H1 (cell line): ENCODE results near the gene C9orf43. TPM values are rescaled to one million over a fixed set of nuclear protein-coding genes. Genes with fewer than 3 reads are reported as not detected.

ENCODE experiments used
- CTCF ChIA-PET: fragments of 300-600 bp; sonication (Branson Sonifier 250); formaldehyde crosslinking; loops from one replicate; lab custom pipeline; 2021; ENCODE audit not compliant: partially characterized antibody; lab: Charles Lee
- POLR2A ChIA-PET: fragments of 300-600 bp; sonication (Branson Sonifier 250); formaldehyde crosslinking; loops from one replicate; lab custom pipeline; 2021; ENCODE audit warnings: inconsistent platforms; ENCODE audit not compliant: partially characterized antibody; lab: Charles Lee
- DNase-seq, 2 experiments: peaks; one replicate each; pipeline versions ENCODE4 v3.0.0 to v3.0.0-alpha.2; 2010 to 2022; ENCODE audit warnings: low spot score in 2 of 2, low read depth in 1 of 2, mixed read lengths in 1 of 2
- FAIRE-seq: peaks from 2 replicates; lab custom pipeline; 2011; peaks lifted over from hg19 to GRCh38; lab: Jason Lieb, UNC
- H2AFZ ChIP-seq: 2 replicates; pipeline ENCODE4 v1.8.1; 2012; ENCODE audit warnings: low read length, inconsistent platforms
- H2AK5ac ChIP-seq: 2 replicates; pipeline ENCODE4 v1.6.1; 2013; ENCODE audit warnings: low read depth, low read length
- H2BK120ac ChIP-seq: replicated peaks from 2 replicates; pipeline ENCODE3; 2013; ENCODE audit warnings: low read depth, low read length, inconsistent platforms
- H2BK12ac ChIP-seq: 2 replicates; pipeline ENCODE4 v1.6.1; 2013; ENCODE audit warnings: low read depth, low read length
- H2BK15ac ChIP-seq: 2 replicates; pipeline ENCODE4 v1.6.1; 2013; ENCODE audit warnings: low read length
- H2BK20ac ChIP-seq: 2 replicates; pipeline ENCODE4 v1.6.1; 2013; ENCODE audit warnings: low read length
- H2BK5ac ChIP-seq: 2 replicates; pipeline ENCODE4 v1.6.1; 2013; ENCODE audit warnings: low read depth, low read length
- H3K14ac ChIP-seq: 2 replicates; pipeline ENCODE4 v1.6.1; 2013; ENCODE audit warnings: inconsistent platforms; ENCODE audit not compliant: insufficient read length
- H3K18ac ChIP-seq: 2 replicates; pipeline ENCODE4 v1.6.1; 2013; ENCODE audit warnings: low read length; ENCODE audit errors: extremely low read depth
- H3K23ac ChIP-seq: 2 replicates; pipeline ENCODE4 v1.6.1; 2013; ENCODE audit warnings: inconsistent platforms; ENCODE audit not compliant: insufficient read length
- H3K23me2 ChIP-seq: 2 replicates; pipeline ENCODE4 v1.6.1; 2013; ENCODE audit warnings: low read depth, low read length
- H3K27ac ChIP-seq: 2 replicates; pipeline ENCODE4 v1.6.1; 2011; ENCODE audit warnings: low read depth, low read length, inconsistent platforms
- H3K27me3 ChIP-seq, 4 experiments: replicated peaks in 1 of 4; 1 replicate in 1 of 4; 2 replicates in 3 of 4; pipeline versions ENCODE4 v1.6.1 to v1.8.1; 2011 to 2013; ENCODE audit warnings: low read length in 3 of 4, mild to moderate bottlenecking in 3 of 4, inconsistent platforms in 2 of 4, mixed read lengths in 2 of 4, moderate library complexity in 1 of 4; ENCODE audit not compliant: control insufficient read depth in 3 of 4, insufficient read depth in 3 of 4; ENCODE audit errors: extremely low read depth in 1 of 4
- H3K36me3 ChIP-seq, 4 experiments: 2 replicates each; pipeline versions ENCODE4 v1.6.1 to v1.8.1; 2011 to 2013; ENCODE audit warnings: mild to moderate bottlenecking in 4 of 4, low read length in 3 of 4, moderate library complexity in 2 of 4, control low read depth in 1 of 4, inconsistent platforms in 1 of 4; ENCODE audit not compliant: insufficient read depth in 4 of 4, control insufficient read depth in 2 of 4
- H3K4ac ChIP-seq: replicated peaks from 2 replicates; pipeline ENCODE3; 2013; ENCODE audit warnings: low read length, low read depth, mixed read lengths, inconsistent platforms; ENCODE audit not compliant: insufficient read length
- H3K4me1 ChIP-seq, 4 experiments: replicated peaks in 1 of 4; 1 replicate in 1 of 4; 2 replicates in 3 of 4; pipeline versions ENCODE4 v1.6.1 to v1.8.1; 2011 to 2013; ENCODE audit warnings: low read length in 3 of 4, inconsistent platforms in 2 of 4, mixed read lengths in 1 of 4; ENCODE audit not compliant: insufficient read depth in 4 of 4, control insufficient read depth in 3 of 4
- H3K4me2 ChIP-seq, 2 experiments: 2 replicates each; pipeline versions ENCODE4 v1.6.1 to v1.8.1; 2011 to 2013; ENCODE audit warnings: low read depth in 2 of 2, low read length in 2 of 2, control low read depth in 1 of 2, inconsistent platforms in 1 of 2, mild to moderate bottlenecking in 1 of 2; ENCODE audit not compliant: insufficient read depth in 1 of 2
- H3K4me3 ChIP-seq, 4 experiments: fragments of 200-600, 300-600 bp in 1 of 4; sonication (generic), shearing (Covaris generic), sonication (Bioruptor Twin) in 1 of 4; 2 replicates each; pipeline versions ENCODE4 v1.5.1 to v1.8.1; 2011 to 2016; ENCODE audit warnings: low read length in 4 of 4, low read depth in 3 of 4, control low read depth in 2 of 4, inconsistent platforms in 2 of 4, mild to moderate bottlenecking in 2 of 4, mixed read lengths in 1 of 4, moderate library complexity in 1 of 4; ENCODE audit not compliant: insufficient read depth in 2 of 4; ENCODE audit errors: extremely low read depth in 1 of 4
- H3K56ac ChIP-seq: replicated peaks from 2 replicates; pipeline ENCODE3; 2013; ENCODE audit warnings: low read depth, mild to moderate bottlenecking, mixed read lengths, low read length, inconsistent platforms; ENCODE audit not compliant: insufficient read length
- H3K79me1 ChIP-seq: 2 replicates; pipeline ENCODE4 v1.6.1; 2013; ENCODE audit warnings: low read depth, low read length, control low read depth
- H3K79me2 ChIP-seq, 2 experiments: 2 replicates each; pipeline versions ENCODE4 v1.6.1 to v1.8.1; 2012 to 2013; ENCODE audit warnings: low read length in 2 of 2, mild to moderate bottlenecking in 2 of 2, inconsistent platforms in 1 of 2; ENCODE audit not compliant: insufficient read depth in 2 of 2, control insufficient read depth in 1 of 2
- H3K9ac ChIP-seq, 4 experiments: replicated peaks in 1 of 4; 1 replicate in 1 of 4; 2 replicates in 3 of 4; pipeline versions ENCODE4 v1.6.1 to v1.8.1; 2011 to 2013; ENCODE audit warnings: low read depth in 3 of 4, low read length in 3 of 4, control low read depth in 2 of 4, mild to moderate bottlenecking in 2 of 4, moderate library complexity in 2 of 4, inconsistent platforms in 1 of 4; ENCODE audit errors: extremely low read depth in 1 of 4
- H3K9me3 ChIP-seq, 2 experiments: 2 replicates each; pipeline versions ENCODE4 v1.6.1 to v1.8.1; 2012 to 2013; ENCODE audit warnings: mild to moderate bottlenecking in 2 of 2, moderate library complexity in 2 of 2, control low read depth in 1 of 2, inconsistent platforms in 1 of 2, low read depth in 1 of 2, low read length in 1 of 2, mixed read lengths in 1 of 2; ENCODE audit not compliant: insufficient read depth in 2 of 2
- H4K20me1 ChIP-seq, 2 experiments: replicated peaks in 1 of 2; 2 replicates each; pipeline versions ENCODE3 to v1.8.1; 2011 to 2013; ENCODE audit warnings: inconsistent platforms in 2 of 2, low read length in 2 of 2, mild to moderate bottlenecking in 1 of 2; ENCODE audit not compliant: insufficient read depth in 2 of 2, control insufficient read depth in 1 of 2
- H4K5ac ChIP-seq: 2 replicates; pipeline ENCODE4 v1.6.1; 2013; ENCODE audit warnings: low read length, low read depth, mixed read lengths, inconsistent platforms; ENCODE audit not compliant: insufficient read length
- H4K8ac ChIP-seq: 2 replicates; pipeline ENCODE4 v1.8.0; 2013; ENCODE audit warnings: mild to moderate bottlenecking, moderate library complexity, low read length, inconsistent platforms; ENCODE audit not compliant: insufficient read depth; ENCODE audit errors: extremely low read depth
- H4K91ac ChIP-seq: replicated peaks from 2 replicates; pipeline ENCODE3; 2013; ENCODE audit warnings: low read length, mixed read lengths, inconsistent platforms; ENCODE audit not compliant: insufficient read length
- KDM1A ChIP-seq: fragments of 200-600, 300-600 bp; sonication (generic); IDR thresholded peaks from 2 replicates; pipeline ENCODE4 v1.7.1; 2016; ENCODE audit warnings: mild to moderate bottlenecking, low read length, borderline replicate concordance
- NRF1 ChIP-seq: IDR thresholded peaks from 2 replicates; pipeline ENCODE4 v1.6.1; 2011; ENCODE audit warnings: mild to moderate bottlenecking, low read depth, low read length, improper control_type of control experiment
- SIN3A ChIP-seq, 2 experiments: IDR thresholded peaks in 1 of 2; conservative IDR thresholded peaks in 1 of 2; 2 replicates each; pipeline ENCODE4 v1.6.1; 2011 to 2012; ENCODE audit warnings: low read length in 2 of 2, improper control_type of control experiment in 1 of 2, low read depth in 1 of 2, mild to moderate bottlenecking in 1 of 2
- TAF1 ChIP-seq: IDR thresholded peaks from 2 replicates; pipeline ENCODE4 v1.6.1; 2011; ENCODE audit warnings: mild to moderate bottlenecking, low read depth, low read length
- polyA plus RNA-seq, 7 experiments: library from polyadenylated mRNA; depleted of rRNA in 3 of 7; stranded (reverse) in 5 of 7; unstranded in 2 of 7; fragments of >200 nt in 5 of 7; fragments of 200-250 nt in 2 of 7; gene quantifications; 1 replicate in 5 of 7; 2 replicates in 1 of 7; 4 replicates in 1 of 7; pipeline versions ENCODE4 v1.2.1 to v1.2.3, GENCODE V29; 2011 to 2013; ENCODE audit warnings: missing spikeins in 2 of 7, mixed read lengths in 2 of 7
- total RNA-seq: library from RNA; stranded (reverse); fragmentation: NEBNext Ultra II Directional; extraction: Animal tissue kit (Norgen Biotek cat#: 25700); gene quantifications from 2 replicates; pipeline ENCODE4 v1.2.1, GENCODE V29; 2021

The C9orf43 gene
- total and polyA plus RNA-seq, 2 of the 8 experiments (the other 6 are each of a cell fraction or from before 2014, with no cell fraction given), result 0.35 to 0.52 TPM

DNA sequence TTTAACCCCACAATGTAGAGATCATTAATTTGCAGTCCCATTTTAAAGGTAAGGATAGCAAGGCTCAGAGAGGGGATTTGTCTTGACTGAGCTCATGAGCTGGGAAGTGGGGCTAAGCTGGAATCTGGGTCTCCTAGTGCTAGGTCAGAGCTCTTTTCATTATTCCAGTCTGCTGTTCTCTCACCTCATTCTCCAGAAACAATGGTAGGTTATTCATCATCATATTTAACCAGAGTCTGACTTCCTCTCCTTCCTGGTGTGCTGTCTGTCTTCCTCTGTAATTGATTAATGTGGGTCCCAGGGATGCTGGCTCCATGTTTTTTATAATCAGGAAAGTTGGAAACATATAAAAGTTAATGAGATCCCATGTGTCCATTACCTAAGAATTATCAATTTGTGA is 20.6 kb downstream of the C9orf43 start:
- Histone ChIP-seq H2AFZ (no peak overlapping the region), H3K4me1 (no peaks in the 10 kb centered on the region), H3K79me1 (no peaks in the 10 kb centered on the region), H4K5ac (no peak overlapping the region), H3K18ac (no peak overlapping the region), H2AK5ac (no peak overlapping the region), H3K23ac (no peak overlapping the region), H3K4ac (no peak overlapping the region), H2BK20ac (no peak overlapping the region), H3K4me2 (no peak overlapping the region), H4K8ac (no peak overlapping the region), H2BK120ac (no peak overlapping the region), H3K79me2 (no peaks in the 10 kb centered on the region), H3K4me3 (no peak overlapping the region), H3K27me3 (no peaks in the 10 kb centered on the region), H2BK5ac (no peak overlapping the region), H3K14ac (no peak overlapping the region), H3K9ac (no peak overlapping the region), H4K20me1 (no peaks in the 10 kb centered on the region), H3K23me2 (no peaks in the 10 kb centered on the region), H3K56ac (no peak overlapping the region), H3K36me3 (no peaks in the 10 kb centered on the region), H2BK15ac (no peak overlapping the region), H2BK12ac (no peak overlapping the region), H3K27ac (no peak overlapping the region), H3K9me3 (peaks cover 0 to 2% of the 10 kb centered on the region in 2 experiments; a peak in 1 of 4 replicates), H4K91ac (no peak overlapping the region)
- POLR2A ChIA-PET, result interaction anchor here (1.9 kb wide), 1 partner anchor 21 kb away, joined by 8 read pairs; the partner anchor contains the start of genes C9orf43 and POLE3
- TF ChIP-seq NRF1 (no peak), KDM1A (no peak), SIN3A (conservative IDR thresholded peaks at IDR 0.05 in 1 of 2, IDR thresholded peaks at IDR 0.05 in 1 of 2; ENCODE audit: low read depth in 1 of 2, low read length in 2 of 2) (no peak), TAF1 (no peak)
- CTCF ChIA-PET, result interaction anchor here (0.6 to 2.7 kb wide), 4 partner anchors 15 to 229 kb away, joined by 3 to 8 read pairs (median 4); no protein-coding TSS in a partner anchor
- no peak for FAIRE-seq
- DNase-seq, result no peak
